ENCODE measurements around the gene JMJD8.

The JMJD8 gene

DNA sequence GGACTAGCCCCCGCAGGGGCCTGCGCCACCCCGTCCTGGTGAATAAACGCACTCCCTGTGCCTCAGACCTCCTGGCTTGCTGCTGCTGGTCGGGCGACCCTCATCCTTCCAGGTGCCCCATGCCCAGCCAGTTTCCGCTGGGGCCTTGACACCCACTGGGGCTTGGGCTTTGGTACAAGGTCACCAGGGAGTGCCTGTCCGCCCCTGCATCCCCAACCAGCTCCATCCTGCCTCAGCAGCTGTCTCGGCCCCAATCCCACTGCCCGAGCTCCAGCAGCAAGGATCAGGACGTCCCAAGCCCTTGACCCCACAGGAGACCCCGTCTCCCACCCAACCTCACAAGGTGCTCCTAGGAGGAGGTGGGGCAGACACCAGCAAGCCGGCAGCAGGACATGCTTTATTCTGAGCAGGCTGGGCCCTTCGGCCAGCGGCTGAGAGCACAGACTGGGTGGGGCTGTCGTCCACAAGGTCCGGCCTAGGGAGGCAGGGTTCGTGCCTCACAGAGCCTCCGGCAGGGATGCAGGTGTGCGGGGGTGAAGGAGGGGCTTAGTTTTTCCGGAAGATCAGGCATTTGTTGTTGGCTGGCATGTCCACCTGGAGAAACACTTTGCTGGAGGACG, 50.0 kb downstream of the JMJD8 start (continued):
- TF ChIP-seq ZNF350 (tag by site-specific recombination; IDR thresholded peaks at IDR 0.05) (no peak), ZNF175 (tag by site-specific recombination; IDR thresholded peaks at IDR 0.05) (no peak), ZBTB7A (tag by site-specific recombination; IDR thresholded peaks at IDR 0.05; ENCODE audit: low read depth) (no peak), SALL2 (tag by site-specific recombination; IDR thresholded peaks at IDR 0.05; ENCODE audit: borderline replicate concordance) (no peak)

DNA sequence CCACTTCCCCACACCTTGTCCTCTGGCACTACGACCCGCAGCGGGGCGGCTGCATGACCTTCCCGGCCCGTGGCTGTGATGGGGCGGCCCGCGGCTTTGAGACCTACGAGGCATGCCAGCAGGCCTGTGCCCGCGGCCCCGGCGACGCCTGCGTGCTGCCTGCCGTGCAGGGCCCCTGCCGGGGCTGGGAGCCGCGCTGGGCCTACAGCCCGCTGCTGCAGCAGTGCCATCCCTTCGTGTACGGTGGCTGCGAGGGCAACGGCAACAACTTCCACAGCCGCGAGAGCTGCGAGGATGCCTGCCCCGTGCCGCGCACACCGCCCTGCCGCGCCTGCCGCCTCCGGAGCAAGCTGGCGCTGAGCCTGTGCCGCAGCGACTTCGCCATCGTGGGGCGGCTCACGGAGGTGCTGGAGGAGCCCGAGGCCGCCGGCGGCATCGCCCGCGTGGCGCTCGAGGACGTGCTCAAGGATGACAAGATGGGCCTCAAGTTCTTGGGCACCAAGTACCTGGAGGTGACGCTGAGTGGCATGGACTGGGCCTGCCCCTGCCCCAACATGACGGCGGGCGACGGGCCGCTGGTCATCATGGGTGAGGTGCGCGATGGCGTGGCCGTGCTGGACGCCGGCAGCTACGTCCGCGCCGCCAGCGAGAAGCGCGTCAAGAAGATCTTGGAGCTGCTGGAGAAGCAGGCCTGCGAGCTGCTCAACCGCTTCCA, 50.6 kb downstream of the JMJD8 start:
- ChIA-PET CTCF (no interaction called here), POLR2A (interaction anchor here (1.3 kb wide), 1 partner anchor 9 kb away, joined by 3 read pairs; no protein-coding TSS in a partner anchor)
- H3K4me3 ChIP-seq (ENCODE audit: low read depth, low read length), result no peak overlapping the region
- no peak overlapping the region for H3K27ac ChIP-seq (ENCODE audit: extremely low read depth, low read depth, low read length)
- TF ChIP-seq, protein P1, sequence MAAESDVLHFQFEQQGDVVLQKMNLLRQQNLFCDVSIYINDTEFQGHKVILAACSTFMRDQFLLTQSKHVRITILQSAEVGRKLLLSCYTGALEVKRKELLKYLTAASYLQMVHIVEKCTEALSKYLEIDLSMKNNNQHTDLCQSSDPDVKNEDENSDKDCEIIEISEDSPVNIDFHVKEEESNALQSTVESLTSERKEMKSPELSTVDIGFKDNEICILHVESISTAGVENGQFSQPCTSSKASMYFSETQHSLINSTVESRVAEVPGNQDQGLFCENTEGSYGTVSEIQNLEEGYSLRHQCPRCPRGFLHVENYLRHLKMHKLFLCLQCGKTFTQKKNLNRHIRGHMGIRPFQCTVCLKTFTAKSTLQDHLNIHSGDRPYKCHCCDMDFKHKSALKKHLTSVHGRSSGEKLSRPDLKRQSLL (tag by site-specific recombination; IDR thresholded peaks at IDR 0.05), result peak; percentile 65
- TF ChIP-seq ZNF146 (tag by site-specific recombination; IDR thresholded peaks at IDR 0.05), result no peak
- no peaks in the 10 kb centered on the region for H3K9me3 ChIP-seq (ENCODE audit: control insufficient read depth, insufficient read depth, low read depth, low read length)
- H3K4me1 ChIP-seq (ENCODE audit: control insufficient read depth, insufficient read depth, low read length), result peaks cover 4% of the 10 kb centered on the region; the same call in 1 of the 2 replicates
- peaks cover 0 to 20% of the 10 kb centered on the region in 2 experiments; a peak in 1 of 3 replicates for H3K36me3 ChIP-seq (ENCODE audit: control insufficient read depth in 2 of 2, insufficient read depth in 1 of 2, low read length in 2 of 2)

DNA sequence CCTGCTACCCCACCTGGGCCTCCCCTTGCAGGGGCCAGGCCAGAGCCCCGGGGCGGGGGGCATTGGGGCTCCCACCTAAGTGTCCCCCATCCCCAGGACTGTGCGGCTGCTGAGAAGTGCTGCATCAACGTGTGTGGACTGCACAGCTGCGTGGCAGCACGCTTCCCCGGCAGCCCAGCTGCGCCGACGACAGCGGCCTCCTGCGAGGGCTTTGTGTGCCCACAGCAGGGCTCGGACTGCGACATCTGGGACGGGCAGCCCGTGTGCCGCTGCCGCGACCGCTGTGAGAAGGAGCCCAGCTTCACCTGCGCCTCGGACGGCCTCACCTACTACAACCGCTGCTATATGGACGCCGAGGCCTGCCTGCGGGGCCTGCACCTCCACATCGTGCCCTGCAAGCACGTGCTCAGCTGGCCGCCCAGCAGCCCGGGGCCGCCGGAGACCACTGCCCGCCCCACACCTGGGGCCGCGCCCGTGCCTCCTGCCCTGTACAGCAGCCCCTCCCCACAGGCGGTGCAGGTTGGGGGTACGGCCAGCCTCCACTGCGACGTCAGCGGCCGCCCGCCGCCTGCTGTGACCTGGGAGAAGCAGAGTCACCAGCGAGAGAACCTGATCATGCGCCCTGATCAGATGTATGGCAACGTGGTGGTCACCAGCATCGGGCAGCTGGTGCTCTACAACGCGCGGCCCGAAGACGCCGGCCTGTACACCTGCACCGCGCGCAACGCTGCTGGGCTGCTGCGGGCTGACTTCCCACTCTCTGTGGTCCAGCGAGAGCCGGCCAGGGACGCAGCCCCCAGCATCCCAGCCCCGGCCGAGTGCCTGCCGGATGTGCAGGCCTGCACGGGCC, 51.4 kb downstream of the JMJD8 start:
- H3K27ac ChIP-seq (ENCODE audit: extremely low read depth, low read depth, low read length), result no peak overlapping the region
- H3K4me3 ChIP-seq (ENCODE audit: low read depth, low read length), result no peak overlapping the region
- no peaks in the 10 kb centered on the region for H3K9me3 ChIP-seq (ENCODE audit: control insufficient read depth, insufficient read depth, low read depth, low read length)
- H3K4me1 ChIP-seq (ENCODE audit: control insufficient read depth, insufficient read depth, low read length), result peaks cover 4% of the 10 kb centered on the region; the same call in 1 of the 2 replicates
- H3K36me3 ChIP-seq (ENCODE audit: control insufficient read depth in 2 of 2, insufficient read depth in 1 of 2, low read length in 2 of 2), result peaks cover 0 to 20% of the 10 kb centered on the region in 2 experiments; a peak in 1 of 3 replicates
- ChIA-PET CTCF (no interaction called here), POLR2A (interaction anchor here (1.3 kb wide), 1 partner anchor 8 kb away, joined by 3 read pairs; no protein-coding TSS in a partner anchor)
- TF ChIP-seq, protein P2, sequence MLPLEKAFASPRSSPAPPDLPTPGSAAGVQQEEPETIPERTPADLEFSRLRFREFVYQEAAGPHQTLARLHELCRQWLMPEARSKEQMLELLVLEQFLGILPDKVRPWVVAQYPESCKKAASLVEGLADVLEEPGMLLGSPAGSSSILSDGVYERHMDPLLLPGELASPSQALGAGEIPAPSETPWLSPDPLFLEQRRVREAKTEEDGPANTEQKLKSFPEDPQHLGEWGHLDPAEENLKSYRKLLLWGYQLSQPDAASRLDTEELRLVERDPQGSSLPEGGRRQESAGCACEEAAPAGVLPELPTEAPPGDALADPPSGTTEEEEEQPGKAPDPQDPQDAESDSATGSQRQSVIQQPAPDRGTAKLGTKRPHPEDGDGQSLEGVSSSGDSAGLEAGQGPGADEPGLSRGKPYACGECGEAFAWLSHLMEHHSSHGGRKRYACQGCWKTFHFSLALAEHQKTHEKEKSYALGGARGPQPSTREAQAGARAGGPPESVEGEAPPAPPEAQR (tag by site-specific recombination; IDR thresholded peaks at IDR 0.05), result no peak
- TF ChIP-seq ZNF600 (tag by site-specific recombination; IDR thresholded peaks at IDR 0.05), result peak; percentile 75; the same call in 1 of the 2 replicates

DNA sequence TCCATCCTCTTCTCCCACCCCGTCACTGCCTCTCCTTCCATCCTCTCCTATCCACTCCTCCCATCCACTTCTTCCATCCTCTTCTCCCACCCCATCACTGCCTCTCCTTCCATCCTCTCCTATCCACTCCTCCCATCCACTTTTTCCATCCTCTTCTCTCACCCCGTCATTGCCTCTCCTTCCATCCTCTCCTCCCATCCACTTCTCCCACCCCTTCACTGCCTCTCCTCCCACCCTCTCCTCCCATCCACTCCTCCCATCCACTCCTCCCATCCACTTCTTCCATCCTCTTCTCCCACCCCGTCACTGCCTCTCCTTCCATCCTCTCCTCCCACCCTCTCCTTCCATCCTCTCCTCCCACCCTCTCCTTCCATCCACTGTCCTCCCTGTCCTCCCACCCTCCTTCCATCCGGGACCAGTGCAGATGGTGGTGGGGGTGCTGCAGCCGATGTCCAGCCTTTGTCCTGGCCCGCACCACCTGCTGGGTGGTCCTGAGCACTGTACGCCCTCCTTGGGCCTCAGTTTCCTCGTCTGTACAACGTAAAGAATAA, 52.3 kb downstream of the JMJD8 start:
- no peaks in the 10 kb centered on the region for H3K9me3 ChIP-seq (ENCODE audit: control insufficient read depth, insufficient read depth, low read depth, low read length)
- TF ChIP-seq ZNF366 (tag by site-specific recombination; conservative IDR thresholded peaks at IDR 0.05) (peak; percentile 94), SP2 (tag by site-specific recombination; IDR thresholded peaks at IDR 0.05) (peak; percentile 48), ZFHX2 (tag by site-specific recombination; conservative IDR thresholded peaks at IDR 0.05) (peak; percentile 66), ZBTB17 (tag by site-specific recombination; IDR thresholded peaks at IDR 0.05) (peak; percentile 22; the same call in 1 of the 2 replicates), WT1 (tag by site-specific recombination; IDR thresholded peaks at IDR 0.05) (peak; percentile 68), EGR2 (tag by site-specific recombination; IDR thresholded peaks at IDR 0.05; ENCODE audit: low read depth) (peak; percentile 91), ZNF114 (tag by site-specific recombination; IDR thresholded peaks at IDR 0.05) (no peak), ZNF837 (tag by site-specific recombination; IDR thresholded peaks at IDR 0.05) (no peak), SP3 (tag by site-specific recombination; IDR thresholded peaks at IDR 0.05) (peak; percentile 85)
- TF ChIP-seq, protein P3, sequence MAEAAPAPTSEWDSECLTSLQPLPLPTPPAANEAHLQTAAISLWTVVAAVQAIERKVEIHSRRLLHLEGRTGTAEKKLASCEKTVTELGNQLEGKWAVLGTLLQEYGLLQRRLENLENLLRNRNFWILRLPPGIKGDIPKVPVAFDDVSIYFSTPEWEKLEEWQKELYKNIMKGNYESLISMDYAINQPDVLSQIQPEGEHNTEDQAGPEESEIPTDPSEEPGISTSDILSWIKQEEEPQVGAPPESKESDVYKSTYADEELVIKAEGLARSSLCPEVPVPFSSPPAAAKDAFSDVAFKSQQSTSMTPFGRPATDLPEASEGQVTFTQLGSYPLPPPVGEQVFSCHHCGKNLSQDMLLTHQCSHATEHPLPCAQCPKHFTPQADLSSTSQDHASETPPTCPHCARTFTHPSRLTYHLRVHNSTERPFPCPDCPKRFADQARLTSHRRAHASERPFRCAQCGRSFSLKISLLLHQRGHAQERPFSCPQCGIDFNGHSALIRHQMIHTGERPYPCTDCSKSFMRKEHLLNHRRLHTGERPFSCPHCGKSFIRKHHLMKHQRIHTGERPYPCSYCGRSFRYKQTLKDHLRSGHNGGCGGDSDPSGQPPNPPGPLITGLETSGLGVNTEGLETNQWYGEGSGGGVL (tag by site-specific recombination; IDR thresholded peaks at IDR 0.05), result 0 out of 2 replicates have a peak, but pooled peaks have one; percentile 26
- TF ChIP-seq, protein P4, sequence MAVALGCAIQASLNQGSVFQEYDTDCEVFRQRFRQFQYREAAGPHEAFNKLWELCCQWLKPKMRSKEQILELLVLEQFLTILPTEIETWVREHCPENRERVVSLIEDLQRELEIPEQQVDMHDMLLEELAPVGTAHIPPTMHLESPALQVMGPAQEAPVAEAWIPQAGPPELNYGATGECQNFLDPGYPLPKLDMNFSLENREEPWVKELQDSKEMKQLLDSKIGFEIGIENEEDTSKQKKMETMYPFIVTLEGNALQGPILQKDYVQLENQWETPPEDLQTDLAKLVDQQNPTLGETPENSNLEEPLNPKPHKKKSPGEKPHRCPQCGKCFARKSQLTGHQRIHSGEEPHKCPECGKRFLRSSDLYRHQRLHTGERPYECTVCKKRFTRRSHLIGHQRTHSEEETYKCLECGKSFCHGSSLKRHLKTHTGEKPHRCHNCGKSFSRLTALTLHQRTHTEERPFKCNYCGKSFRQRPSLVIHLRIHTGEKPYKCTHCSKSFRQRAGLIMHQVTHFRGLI (tag by site-specific recombination; IDR thresholded peaks at IDR 0.05), result no peak
- H3K27ac ChIP-seq (ENCODE audit: extremely low read depth, low read depth, low read length), result no peak overlapping the region
- CTCF ChIA-PET, result no interaction called here
- POLR2A ChIA-PET, result interaction anchor here (0.7 kb wide), 1 partner anchor 14 kb away, joined by 3 read pairs; no protein-coding TSS in a partner anchor
- H3K4me1 ChIP-seq (ENCODE audit: control insufficient read depth, insufficient read depth, low read length), result peaks cover 2% of the 10 kb centered on the region; the same call in 1 of the 2 replicates
- peaks cover 0 to 20% of the 10 kb centered on the region in 2 experiments; a peak in 1 of 3 replicates for H3K36me3 ChIP-seq (ENCODE audit: control insufficient read depth in 2 of 2, insufficient read depth in 1 of 2, low read length in 2 of 2)
- no peak overlapping the region for H3K4me3 ChIP-seq (ENCODE audit: low read depth, low read length)

Measured in HEK293 (cell line).